HepG2 (cell line): ENCODE data around the gene ELP6. TPM values are rescaled to one million over a fixed set of nuclear protein-coding genes. Genes with fewer than 3 reads are reported as not detected.

ENCODE experiments used
- ARNT2 ChIP-seq: sonication (generic); formaldehyde crosslinking; IDR thresholded peaks from 2 replicates; pipeline ENCODE4 v1.8.0; 2022; ENCODE audit warnings: mild to moderate bottlenecking, low read depth, missing genetic modification reagents, moderate library complexity
- DRAP1 ChIP-seq: IDR thresholded peaks from 2 replicates; pipeline ENCODE4 v1.6.1; 2016; ENCODE audit warnings: missing genetic modification reagents, missing compliant biosample characterization
- FOXA3 ChIP-seq: IDR thresholded peaks from 2 replicates; pipeline ENCODE4 v1.6.1; 2016; ENCODE audit warnings: missing genetic modification reagents, missing compliant biosample characterization
- MBD4 ChIP-seq: IDR thresholded peaks from 2 replicates; pipeline ENCODE4 v1.6.1; 2012; ENCODE audit warnings: low read length, inconsistent platforms, borderline replicate concordance
- NFKB2 ChIP-seq: sonication (generic); formaldehyde crosslinking; IDR thresholded peaks from 2 replicates; pipeline ENCODE4 v1.4.0; 2020; ENCODE audit warnings: missing genetic modification reagents, borderline replicate concordance
- PAX8 ChIP-seq: sonication (generic); formaldehyde crosslinking; IDR thresholded peaks from 2 replicates; pipeline ENCODE4 v1.8.0; 2022; ENCODE audit warnings: mild to moderate bottlenecking, missing genetic modification reagents, borderline replicate concordance
- PBX2 ChIP-seq: IDR thresholded peaks from 2 replicates; pipeline ENCODE4 v1.6.1; 2016; ENCODE audit warnings: control low read depth
- POLR2AphosphoS5 ChIP-seq: IDR thresholded peaks from 2 replicates; pipeline ENCODE4 v1.6.1; 2012; ENCODE audit warnings: low read depth, low read length
- RBFOX2 ChIP-seq: fragments of 200-400 bp; formaldehyde crosslinking; IDR thresholded peaks from 2 replicates; pipeline ENCODE4 v1.6.1; 2017; ENCODE audit warnings: low read depth, mild to moderate bottlenecking, low read length
- SIX1 ChIP-seq: sonication (generic); formaldehyde crosslinking; IDR thresholded peaks from 2 replicates; pipeline ENCODE4 v1.4.0; 2020; ENCODE audit warnings: missing genetic modification reagents, borderline replicate concordance
- SRSF9 ChIP-seq: fragments of 200-400 bp; formaldehyde crosslinking; IDR thresholded peaks from 2 replicates; pipeline ENCODE4 v1.6.1; 2018; ENCODE audit warnings: borderline replicate concordance, mild to moderate bottlenecking, low read depth, low read length; ENCODE audit not compliant: insufficient read depth, poor library complexity, severe bottlenecking
- ZBTB20 ChIP-seq: sonication (generic); formaldehyde crosslinking; IDR thresholded peaks from 2 replicates; pipeline ENCODE4 v1.8.1; 2023; ENCODE audit warnings: missing genetic modification reagents, low read depth, mild to moderate bottlenecking, borderline replicate concordance
- ZNF101 ChIP-seq: sonication (generic); formaldehyde crosslinking; IDR thresholded peaks from 2 replicates; pipeline ENCODE4 v1.4.0; 2020; ENCODE audit warnings: mild to moderate bottlenecking, low read depth, missing genetic modification reagents, borderline replicate concordance
- ZNF639 ChIP-seq: conservative IDR thresholded peaks from 2 replicates; pipeline ENCODE4 v1.6.1; 2018; ENCODE audit warnings: missing genetic modification reagents
- ZNF839 ChIP-seq: sonication (generic); formaldehyde crosslinking; IDR thresholded peaks from 2 replicates; pipeline ENCODE4 v1.4.0; 2020; ENCODE audit warnings: missing genetic modification reagents, mild to moderate bottlenecking, borderline replicate concordance
- ZSCAN21 ChIP-seq: sonication (generic); formaldehyde crosslinking; IDR thresholded peaks from 2 replicates; pipeline ENCODE4 v1.8.0; 2022; ENCODE audit warnings: mild to moderate bottlenecking, missing genetic modification reagents, moderate library complexity, borderline replicate concordance
- polyA plus RNA-seq, 8 experiments: library from polyadenylated mRNA; depleted of rRNA in 3 of 8; stranded (reverse) in 7 of 8; unstranded in 1 of 8; fragments of >200 nt; fragmentation: Illumina TruSeq in 4 of 8; extraction: Trizol in 4 of 8; gene quantifications; 2 replicates each; pipeline versions ENCODE4 v1.2.1 to v1.2.3, GENCODE V29; 2011 to 2016; ENCODE audit warnings: low read depth in 4 of 8, missing spikeins in 1 of 8, mixed read lengths in 1 of 8; ENCODE audit not compliant: insufficient read depth in 1 of 8
- total RNA-seq, 5 experiments: library from RNA; depleted of rRNA; stranded (reverse); fragments of >200 nt; fragmentation: Illumina TruSeq; extraction: Trizol; gene quantifications; 2 replicates each; pipeline ENCODE4 v1.2.3, GENCODE V29; 2016; ENCODE audit warnings: low read depth in 1 of 5
- TF ChIP-seq, protein P1 (sequence below), 2 experiments: IDR thresholded peaks; 2 replicates each; pipeline ENCODE4 v1.6.1; 2011 to 2012; ENCODE audit warnings: low read length in 2 of 2, borderline replicate concordance in 1 of 2, low read depth in 1 of 2, mild to moderate bottlenecking in 1 of 2, moderate library complexity in 1 of 2
- TF ChIP-seq, protein P2 (sequence below): sonication (generic); formaldehyde crosslinking; IDR thresholded peaks from 2 replicates; pipeline ENCODE4 v1.4.0; 2020; ENCODE audit warnings: mild to moderate bottlenecking, low read depth, missing genetic modification reagents
- TF ChIP-seq, protein P3 (sequence below): sonication (generic); formaldehyde crosslinking; IDR thresholded peaks from 2 replicates; pipeline ENCODE4 v1.4.0; 2020; ENCODE audit warnings: mild to moderate bottlenecking, missing genetic modification reagents

Gene ELP6
- total and polyA plus RNA-seq, 2 of the 13 experiments (the other 11 are each of a cell fraction or from before 2014, with no cell fraction given) = 45.0 to 49.3 TPM

GRCh38 chr3:47522082-47522987 lies 8.8 kb upstream of the ELP6 start (continued):
- TF ChIP-seq ZNF639 (CRISPR knock-in tag) (no peak), ZNF101 (CRISPR knock-in tag) (no peak), MBD4 (no peak), SIX1 (CRISPR knock-in tag) (no peak), FOXA3 (0 out of 2 replicates have a peak, but pooled peaks have one; percentile 24), ZSCAN21 (CRISPR knock-in tag) (peak; percentile 45; the same call in 1 of the 2 replicates), POLR2AphosphoS5 (no peak), SRSF9 (no peak), NFKB2 (CRISPR knock-in tag) (no peak; the same call in 1 of the 2 replicates), ZNF839 (CRISPR knock-in tag) (no peak), RBFOX2 (no peak), ARNT2 (CRISPR knock-in tag) (peak; percentile 67; the same call in 1 of the 2 replicates), PAX8 (CRISPR knock-in tag) (no peak), PBX2 (CRISPR knock-in tag) (no peak), ZBTB20 (no peak), DRAP1 (no peak)
- TF ChIP-seq, protein P1, sequence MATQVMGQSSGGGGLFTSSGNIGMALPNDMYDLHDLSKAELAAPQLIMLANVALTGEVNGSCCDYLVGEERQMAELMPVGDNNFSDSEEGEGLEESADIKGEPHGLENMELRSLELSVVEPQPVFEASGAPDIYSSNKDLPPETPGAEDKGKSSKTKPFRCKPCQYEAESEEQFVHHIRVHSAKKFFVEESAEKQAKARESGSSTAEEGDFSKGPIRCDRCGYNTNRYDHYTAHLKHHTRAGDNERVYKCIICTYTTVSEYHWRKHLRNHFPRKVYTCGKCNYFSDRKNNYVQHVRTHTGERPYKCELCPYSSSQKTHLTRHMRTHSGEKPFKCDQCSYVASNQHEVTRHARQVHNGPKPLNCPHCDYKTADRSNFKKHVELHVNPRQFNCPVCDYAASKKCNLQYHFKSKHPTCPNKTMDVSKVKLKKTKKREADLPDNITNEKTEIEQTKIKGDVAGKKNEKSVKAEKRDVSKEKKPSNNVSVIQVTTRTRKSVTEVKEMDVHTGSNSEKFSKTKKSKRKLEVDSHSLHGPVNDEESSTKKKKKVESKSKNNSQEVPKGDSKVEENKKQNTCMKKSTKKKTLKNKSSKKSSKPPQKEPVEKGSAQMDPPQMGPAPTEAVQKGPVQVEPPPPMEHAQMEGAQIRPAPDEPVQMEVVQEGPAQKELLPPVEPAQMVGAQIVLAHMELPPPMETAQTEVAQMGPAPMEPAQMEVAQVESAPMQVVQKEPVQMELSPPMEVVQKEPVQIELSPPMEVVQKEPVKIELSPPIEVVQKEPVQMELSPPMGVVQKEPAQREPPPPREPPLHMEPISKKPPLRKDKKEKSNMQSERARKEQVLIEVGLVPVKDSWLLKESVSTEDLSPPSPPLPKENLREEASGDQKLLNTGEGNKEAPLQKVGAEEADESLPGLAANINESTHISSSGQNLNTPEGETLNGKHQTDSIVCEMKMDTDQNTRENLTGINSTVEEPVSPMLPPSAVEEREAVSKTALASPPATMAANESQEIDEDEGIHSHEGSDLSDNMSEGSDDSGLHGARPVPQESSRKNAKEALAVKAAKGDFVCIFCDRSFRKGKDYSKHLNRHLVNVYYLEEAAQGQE (IDR thresholded peaks at IDR 0.05; ENCODE audit: borderline replicate concordance in 1 of 2, low read depth in 1 of 2, low read length in 2 of 2) = no peak
- TF ChIP-seq, protein P2, sequence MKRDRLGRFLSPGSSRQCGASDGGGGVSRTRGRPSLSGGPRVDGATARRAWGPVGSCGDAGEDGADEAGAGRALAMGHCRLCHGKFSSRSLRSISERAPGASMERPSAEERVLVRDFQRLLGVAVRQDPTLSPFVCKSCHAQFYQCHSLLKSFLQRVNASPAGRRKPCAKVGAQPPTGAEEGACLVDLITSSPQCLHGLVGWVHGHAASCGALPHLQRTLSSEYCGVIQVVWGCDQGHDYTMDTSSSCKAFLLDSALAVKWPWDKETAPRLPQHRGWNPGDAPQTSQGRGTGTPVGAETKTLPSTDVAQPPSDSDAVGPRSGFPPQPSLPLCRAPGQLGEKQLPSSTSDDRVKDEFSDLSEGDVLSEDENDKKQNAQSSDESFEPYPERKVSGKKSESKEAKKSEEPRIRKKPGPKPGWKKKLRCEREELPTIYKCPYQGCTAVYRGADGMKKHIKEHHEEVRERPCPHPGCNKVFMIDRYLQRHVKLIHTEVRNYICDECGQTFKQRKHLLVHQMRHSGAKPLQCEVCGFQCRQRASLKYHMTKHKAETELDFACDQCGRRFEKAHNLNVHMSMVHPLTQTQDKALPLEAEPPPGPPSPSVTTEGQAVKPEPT (CRISPR knock-in tag) = no peak
- TF ChIP-seq, protein P3, sequence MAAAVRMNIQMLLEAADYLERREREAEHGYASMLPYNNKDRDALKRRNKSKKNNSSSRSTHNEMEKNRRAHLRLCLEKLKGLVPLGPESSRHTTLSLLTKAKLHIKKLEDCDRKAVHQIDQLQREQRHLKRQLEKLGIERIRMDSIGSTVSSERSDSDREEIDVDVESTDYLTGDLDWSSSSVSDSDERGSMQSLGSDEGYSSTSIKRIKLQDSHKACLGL (CRISPR knock-in tag) = peak; percentile 77
